Kidney (tissue), 14 donors: Measurements from ENCODE around the gene GPBAR1. TPM values are rescaled to one million over a fixed set of nuclear protein-coding genes. Genes with fewer than 3 reads are reported as not detected.

Experiments
- DNase-seq, 5 donors: peaks; one replicate each; pipeline ENCODE4 v3.0.0-alpha.2; 2013 to 2020
- FAIRE-seq: peaks from 2 replicates; lab custom pipeline; 2012; peaks lifted over from hg19 to GRCh38; lab: Jason Lieb, UNC
- H3K27ac ChIP-seq, 2 donors: one replicate each; pipeline ENCODE4 v1.7.0; 2013; ENCODE audit warnings: low read depth in 2 of 2, low read length in 2 of 2, inconsistent platforms in 1 of 2
- H3K27me3 ChIP-seq: one replicate; pipeline ENCODE4 v1.7.1; 2013; ENCODE audit warnings: low read length, inconsistent platforms; ENCODE audit not compliant: control insufficient read depth, insufficient read depth
- H3K36me3 ChIP-seq, 3 donors: one replicate each; pipeline versions ENCODE4 v1.7.0 to v1.7.1; 2013; ENCODE audit warnings: low read length in 3 of 3, control low read depth in 1 of 3, inconsistent platforms in 1 of 3; ENCODE audit not compliant: insufficient read depth in 3 of 3, control insufficient read depth in 2 of 3
- H3K4me1 ChIP-seq, 3 donors: one replicate each; pipeline versions ENCODE4 v1.7.0 to v1.7.1; 2013; ENCODE audit warnings: low read length in 3 of 3, inconsistent platforms in 1 of 3, low read depth in 1 of 3; ENCODE audit not compliant: control insufficient read depth in 2 of 3, insufficient read depth in 2 of 3
- H3K4me3 ChIP-seq, 3 donors: one replicate each; pipeline versions ENCODE4 v1.7.0 to v1.8.1; 2013; ENCODE audit warnings: low read length in 3 of 3, control low read depth in 1 of 3, inconsistent platforms in 1 of 3
- H3K9ac ChIP-seq, 3 donors: one replicate each; pipeline versions ENCODE4 v1.7.0 to v1.7.1; 2013; ENCODE audit warnings: low read length in 3 of 3, control low read depth in 1 of 3, inconsistent platforms in 1 of 3
- H3K9me3 ChIP-seq, 3 donors: one replicate each; pipeline versions ENCODE4 v1.7.0 to v1.7.1; 2013; ENCODE audit warnings: low read length in 3 of 3, control low read depth in 1 of 3, inconsistent platforms in 1 of 3; ENCODE audit not compliant: control insufficient read depth in 2 of 3, insufficient read depth in 1 of 3
- CTCF ChIP-seq: IDR thresholded peaks from 3 replicates; pipeline ENCODE4 v1.5.1; 2012; ENCODE audit warnings: mild to moderate bottlenecking, moderate library complexity, borderline replicate concordance; ENCODE audit not compliant: insufficient read depth; ENCODE audit errors: extremely low read depth
- intact Hi-C: fragments of 100-400 bp; cut with DNase I; formaldehyde crosslinking; loops from one replicate; pipeline ENCODE4 v1.11.1; 2022
- polyA plus RNA-seq: library from polyadenylated mRNA; stranded (reverse); fragments of 350-450 nt; fragmentation: Illumina TruSeq; extraction: RNeasy Lipid Tissue Mini Kit (QIAGEN cat#74804); gene quantifications from one replicate; pipeline ENCODE4 v1.2.3, GENCODE V29; 2014; ENCODE audit warnings: low read depth, low replicate concordance; ENCODE audit not compliant: insufficient read depth
- total RNA-seq: library from RNA; stranded (reverse); fragmentation: NEBNext Ultra II Directional; extraction: Animal tissue kit (Norgen Biotek cat#: 25700); gene quantifications from one replicate; pipeline ENCODE4 v1.2.1, GENCODE V29; 2021
- donor health status: control.
- donor health status: control.
- donor health status: control.
- donor health status: control.
- donor health status: control.
- donor health status: DM: yes; HTN: yes; CAD: no.
- donor health status: Normal renal cell carcinoma (clear cell type).

Gene GPBAR1
- total and polyA plus RNA-seq, 2 donors from 2014 or later = 3.2 to 6.0 TPM

GRCh38 chr2:218301176-218301819 is 40.5 kb downstream of the GPBAR1 start:
- intact Hi-C loops = loop anchor here (10.0 kb wide), 1 partner anchor 54 kb away; the partner anchor contains the start of gene CATIP

GRCh38 chr2:218305383-218305782 is 44.6 kb downstream of the GPBAR1 start:
- FAIRE-seq (no peak), DNase-seq (no peak)
- no peaks in the 10 kb centered on the region for H3K27me3 ChIP-seq
- intact Hi-C loops = loop anchor here (10.0 kb wide), 1 partner anchor 49 kb away; the partner anchor contains the start of gene CATIP
- no peak overlapping the region for H3K4me3 ChIP-seq
- TF ChIP-seq CTCF = no peak
- no peak overlapping the region for H3K9ac ChIP-seq
- H3K4me1 ChIP-seq = peaks cover 0 to 3% (median 2%) of the 10 kb centered on the region in 3 donors
- no peaks in the 10 kb centered on the region for H3K36me3 ChIP-seq
- no peaks in the 10 kb centered on the region for H3K9me3 ChIP-seq
- H3K27ac ChIP-seq = no peak overlapping the region

More at GRCh38 chr2:218301176-218301819, 40.5 kb downstream of the GPBAR1 start:
- H3K4me1 ChIP-seq = peaks cover 0 to 3% (median 2%) of the 10 kb centered on the region in 3 donors
- H3K9me3 ChIP-seq = no peaks in the 10 kb centered on the region
- H3K36me3 ChIP-seq = no peaks in the 10 kb centered on the region
- no peak overlapping the region for H3K4me3 ChIP-seq
- peak; percentile 99 for TF ChIP-seq CTCF
- no peak overlapping the region for H3K9ac ChIP-seq
- DNase-seq (peak; percentile 85 to 96 (median 92)), FAIRE-seq (peak; percentile 21)
- H3K27me3 ChIP-seq = no peaks in the 10 kb centered on the region
- no peak overlapping the region for H3K27ac ChIP-seq

- no peak for FAIRE-seq
These were observed 45.5 kb downstream of the GPBAR1 start for GRCh38 chr2:218306184-218306920.

More at GRCh38 chr2:218306184-218306920, 45.5 kb downstream of the GPBAR1 start:
- Histone ChIP-seq H3K4me1 (peaks cover 2 to 3% (median 2%) of the 10 kb centered on the region in 3 donors), H3K36me3 (no peaks in the 10 kb centered on the region), H3K27ac (no peak overlapping the region), H3K9me3 (no peaks in the 10 kb centered on the region), H3K4me3 (no peak overlapping the region), H3K27me3 (no peaks in the 10 kb centered on the region), H3K9ac (no peak overlapping the region)
- intact Hi-C loops = loop anchor here (10.0 kb wide), 1 partner anchor 48 kb away; the partner anchor contains the start of gene CATIP
- no peak for TF ChIP-seq CTCF
- DNase-seq = no peak
